Activated CD4-positive, alpha-beta memory T cell treated with anti-CD3 and anti-CD28 coated beads, Interleukin-2, amount 10 ng/mL, durations not matched to agents 7 days and 5 days (primary cell): ENCODE data around the gene CEACAM16. TPM values are rescaled to one million over a fixed set of nuclear protein-coding genes. Genes with fewer than 3 reads are reported as not detected.
A peak's percentile ranks its signal among the peaks of the same experiment; 100 is the strongest.

Experiments
- CTCF ChIA-PET: fragments of 350-600 bp; sonication (Branson Sonifier 250); formaldehyde crosslinking; loops from one replicate; lab custom pipeline; 2021; ENCODE audit warnings: antibody characterized with exemption, inconsistent platforms; lab: Charles Lee
- POLR2A ChIA-PET: fragments of 350-600 bp; sonication (Branson Sonifier 250); formaldehyde crosslinking; loops from one replicate; lab custom pipeline; 2021; ENCODE audit warnings: antibody characterized with exemption; lab: Charles Lee
- DNase-seq: peaks from one replicate; pipeline ENCODE4 v3.0.0-alpha.2; 2020
- H3K27ac Mint-ChIP-seq: one replicate; pipeline ENCODE4 v1.8.0; 2021; ENCODE audit warnings: mild to moderate bottlenecking, mixed read lengths
- H3K27me3 Mint-ChIP-seq: one replicate; pipeline ENCODE4 v1.8.0; 2021; ENCODE audit warnings: mixed read lengths
- H3K36me3 Mint-ChIP-seq: one replicate; pipeline ENCODE4 v1.8.0; 2021; ENCODE audit warnings: low read depth, mixed read lengths
- H3K4me1 Mint-ChIP-seq: one replicate; pipeline ENCODE4 v1.8.0; 2021; ENCODE audit warnings: mixed read lengths
- H3K4me3 Mint-ChIP-seq: one replicate; pipeline ENCODE4 v1.8.0; 2021; ENCODE audit warnings: mild to moderate bottlenecking, mixed read lengths
- H3K9me3 Mint-ChIP-seq: one replicate; pipeline ENCODE4 v1.8.0; 2021; ENCODE audit warnings: mixed read lengths
- total RNA-seq, 2 experiments: library from RNA; stranded (reverse); gene quantifications; one replicate each; pipeline ENCODE4 v1.2.3, GENCODE V29; 2021

CEACAM16 gene
- total RNA-seq, 2 experiments from 2014 or later = not detected

- Mint-ChIP-seq H3K9me3 (no peaks in the 10 kb centered on the region), H3K27me3 (no peaks in the 10 kb centered on the region), H3K4me3 (peak overlapping the region; percentile 21), H3K36me3 (no peaks in the 10 kb centered on the region), H3K4me1 (peaks cover 59% of the 10 kb centered on the region), H3K27ac (no peak overlapping the region)
- no peak for DNase-seq
- CTCF ChIA-PET = interaction anchor here (1.2 to 10.1 kb wide), 11 partner anchors 8 to 73 kb away, joined by 3 to 336 read pairs (median 10); no protein-coding TSS in a partner anchor
- POLR2A ChIA-PET = interaction anchor here (2.8 to 5.2 kb wide), 2 partner anchors 28 to 47 kb away, joined by 23 to 84 read pairs; no protein-coding TSS in a partner anchor
Observed at GRCh38 chr19:44725251-44725650, 26.3 kb downstream of the CEACAM16 start.

- CTCF ChIA-PET = interaction anchor here (0.6 to 10.1 kb wide), 7 partner anchors 18 to 73 kb away, joined by 3 to 336 read pairs (median 6); no protein-coding TSS in a partner anchor
- no peak overlapping the region for H3K27ac Mint-ChIP-seq
- no peak for DNase-seq
- H3K36me3 Mint-ChIP-seq = no peaks in the 10 kb centered on the region
- H3K4me3 Mint-ChIP-seq = no peak overlapping the region
- peaks cover 59% of the 10 kb centered on the region for H3K4me1 Mint-ChIP-seq
- H3K27me3 Mint-ChIP-seq = no peaks in the 10 kb centered on the region
- no peaks in the 10 kb centered on the region for H3K9me3 Mint-ChIP-seq
- POLR2A ChIA-PET = interaction anchor here (2.8 to 5.2 kb wide), 2 partner anchors 28 to 46 kb away, joined by 23 to 84 read pairs; no protein-coding TSS in a partner anchor
Observed at GRCh38 chr19:44725684-44726083, 26.7 kb downstream of the CEACAM16 start.

GRCh38 chr19:44726465-44726864, 27.5 kb downstream of the CEACAM16 start:
- H3K36me3 Mint-ChIP-seq = no peaks in the 10 kb centered on the region
- peaks cover 56% of the 10 kb centered on the region for H3K4me1 Mint-ChIP-seq
- H3K9me3 Mint-ChIP-seq = no peaks in the 10 kb centered on the region
- H3K27me3 Mint-ChIP-seq = no peaks in the 10 kb centered on the region
- no peak overlapping the region for H3K4me3 Mint-ChIP-seq
- ChIA-PET POLR2A (interaction anchor here (5.2 kb wide), 1 partner anchor 46 kb away, joined by 84 read pairs; no protein-coding TSS in a partner anchor), CTCF (interaction anchor here (0.6 to 10.1 kb wide), 6 partner anchors 17 to 72 kb away, joined by 3 to 336 read pairs (median 4); no protein-coding TSS in a partner anchor)
- DNase-seq = no peak
- no peak overlapping the region for H3K27ac Mint-ChIP-seq

GRCh38 chr19:44728178-44728577, 29.2 kb downstream of the CEACAM16 start:
- DNase-seq = no peak
- Mint-ChIP-seq H3K4me3 (no peak overlapping the region), H3K27ac (no peak overlapping the region), H3K9me3 (no peaks in the 10 kb centered on the region), H3K36me3 (no peaks in the 10 kb centered on the region), H3K27me3 (peaks cover 2% of the 10 kb centered on the region), H3K4me1 (peaks cover 39% of the 10 kb centered on the region)
- ChIA-PET POLR2A (interaction anchor here (0.9 to 1.8 kb wide), 4 partner anchors 11 to 42 kb away, joined by 3 to 4 read pairs (median 3); no protein-coding TSS in a partner anchor), CTCF (interaction anchor here (1.0 to 10.1 kb wide), 2 partner anchors 25 to 45 kb away, joined by 3 to 336 read pairs; no protein-coding TSS in a partner anchor)

- peaks cover 27% of the 10 kb centered on the region for H3K4me1 Mint-ChIP-seq
- H3K4me3 Mint-ChIP-seq = no peak overlapping the region
- H3K27me3 Mint-ChIP-seq = peaks cover 2% of the 10 kb centered on the region
- H3K27ac Mint-ChIP-seq = no peak overlapping the region
- CTCF ChIA-PET = interaction anchor here (10.1 kb wide), 1 partner anchor 44 kb away, joined by 336 read pairs; no protein-coding TSS in a partner anchor
- H3K36me3 Mint-ChIP-seq = no peaks in the 10 kb centered on the region
- POLR2A ChIA-PET = no interaction called here
- DNase-seq = no peak
- H3K9me3 Mint-ChIP-seq = no peaks in the 10 kb centered on the region
Observed at GRCh38 chr19:44729516-44730033, 30.6 kb downstream of the CEACAM16 start.

- ChIA-PET CTCF (interaction anchor here (3.2 kb wide), 1 partner anchor 40 kb away, joined by 26 read pairs; no protein-coding TSS in a partner anchor), POLR2A (no interaction called here)
Observed at GRCh38 chr19:44731081-44731480, 32.1 kb downstream of the CEACAM16 start.

GRCh38 chr19:44731622-44732021, 32.7 kb downstream of the CEACAM16 start:
- DNase-seq = no peak
- Mint-ChIP-seq H3K4me3 (no peak overlapping the region), H3K9me3 (no peaks in the 10 kb centered on the region), H3K4me1 (peaks cover 22% of the 10 kb centered on the region), H3K27ac (no peak overlapping the region), H3K36me3 (no peaks in the 10 kb centered on the region), H3K27me3 (peaks cover 2% of the 10 kb centered on the region)
- ChIA-PET CTCF (interaction anchor here (3.2 to 3.5 kb wide), 2 partner anchors 8 to 40 kb away, joined by 26 read pairs; no protein-coding TSS in a partner anchor), POLR2A (no interaction called here)

More at GRCh38 chr19:44731081-44731480, 32.1 kb downstream of the CEACAM16 start:
- no peak for DNase-seq
- H3K27ac Mint-ChIP-seq = no peak overlapping the region
- H3K36me3 Mint-ChIP-seq = no peaks in the 10 kb centered on the region
- H3K4me1 Mint-ChIP-seq = peaks cover 24% of the 10 kb centered on the region
- peaks cover 2% of the 10 kb centered on the region for H3K27me3 Mint-ChIP-seq
- H3K4me3 Mint-ChIP-seq = no peak overlapping the region
- no peaks in the 10 kb centered on the region for H3K9me3 Mint-ChIP-seq

- Mint-ChIP-seq H3K4me1 (peaks cover 28% of the 10 kb centered on the region), H3K9me3 (no peaks in the 10 kb centered on the region), H3K4me3 (no peak overlapping the region), H3K27me3 (peaks cover 2% of the 10 kb centered on the region), H3K27ac (no peak overlapping the region), H3K36me3 (no peaks in the 10 kb centered on the region)
- CTCF ChIA-PET = interaction anchor here (1.0 to 3.5 kb wide), 3 partner anchors 9 to 70 kb away, joined by 3 to 26 read pairs (median 26); no protein-coding TSS in a partner anchor
- POLR2A ChIA-PET = interaction anchor here (1.5 kb wide), 1 partner anchor 9 kb away, joined by 3 read pairs; no protein-coding TSS in a partner anchor
- DNase-seq = no peak
Observed at GRCh38 chr19:44732235-44733014, 33.5 kb downstream of the CEACAM16 start.

GRCh38 chr19:44734357-44734756, 35.4 kb downstream of the CEACAM16 start:
- no peak for DNase-seq
- Mint-ChIP-seq H3K36me3 (no peaks in the 10 kb centered on the region), H3K27me3 (peaks cover 2% of the 10 kb centered on the region), H3K27ac (no peak overlapping the region), H3K9me3 (no peaks in the 10 kb centered on the region), H3K4me1 (peaks cover 22% of the 10 kb centered on the region), H3K4me3 (no peak overlapping the region)
- CTCF ChIA-PET = interaction anchor here (3.5 kb wide), 1 partner anchor 11 kb away, joined by 26 read pairs; no protein-coding TSS in a partner anchor
- POLR2A ChIA-PET = no interaction called here

GRCh38 chr19:44735011-44735410, 36.1 kb downstream of the CEACAM16 start:
- Mint-ChIP-seq H3K4me3 (no peak overlapping the region), H3K36me3 (no peaks in the 10 kb centered on the region), H3K27ac (no peak overlapping the region), H3K9me3 (no peaks in the 10 kb centered on the region), H3K27me3 (peaks cover 2% of the 10 kb centered on the region), H3K4me1 (peaks cover 22% of the 10 kb centered on the region)
- no peak for DNase-seq
- CTCF ChIA-PET = interaction anchor here (2.4 to 3.5 kb wide), 2 partner anchors 11 to 12 kb away, joined by 10 to 26 read pairs; no protein-coding TSS in a partner anchor
- POLR2A ChIA-PET = no interaction called here

- Mint-ChIP-seq H3K27ac (no peak overlapping the region), H3K4me1 (peaks cover 36% of the 10 kb centered on the region), H3K4me3 (no peak overlapping the region), H3K27me3 (no peaks in the 10 kb centered on the region), H3K9me3 (no peaks in the 10 kb centered on the region), H3K36me3 (no peaks in the 10 kb centered on the region)
- no peak for DNase-seq
- POLR2A ChIA-PET = no interaction called here
- CTCF ChIA-PET = interaction anchor here (1.2 to 2.4 kb wide), 4 partner anchors 12 to 33 kb away, joined by 3 to 10 read pairs (median 4); no protein-coding TSS in a partner anchor
Observed at GRCh38 chr19:44737238-44738071, 38.5 kb downstream of the CEACAM16 start.

- DNase-seq = no peak
- no peaks in the 10 kb centered on the region for H3K36me3 Mint-ChIP-seq
- CTCF ChIA-PET = interaction anchor here (1.2 to 1.9 kb wide), 2 partner anchors 14 to 32 kb away, joined by 4 to 5 read pairs; no protein-coding TSS in a partner anchor
- H3K9me3 Mint-ChIP-seq = no peaks in the 10 kb centered on the region
- POLR2A ChIA-PET = interaction anchor here (1.4 to 1.7 kb wide), 2 partner anchors 10 to 16 kb away, joined by 3 to 4 read pairs; no protein-coding TSS in a partner anchor
- peaks cover 42% of the 10 kb centered on the region for H3K4me1 Mint-ChIP-seq
- no peak overlapping the region for H3K27ac Mint-ChIP-seq
- no peak overlapping the region for H3K4me3 Mint-ChIP-seq
- H3K27me3 Mint-ChIP-seq = no peaks in the 10 kb centered on the region
Observed at GRCh38 chr19:44738136-44738535, 39.2 kb downstream of the CEACAM16 start.
